B cell (primary cell): ENCODE results near the gene ARHGAP26. TPM values are rescaled to one million over a fixed set of nuclear protein-coding genes. Genes with fewer than 3 reads are reported as not detected.

Source experiments
- ATAC-seq: fragments of 200-7000 bp; cut with Tn5 transposase; one replicate; pipeline ENCODE4 v1.10.0; 2021; ENCODE audit warnings: low read depth, mild to moderate bottlenecking, moderate number of reproducible peaks, moderate library complexity
- CTCF ChIA-PET: fragments of 350-600 bp; sonication (Branson Sonifier 250); formaldehyde crosslinking; loops from one replicate; lab custom pipeline; 2021; ENCODE audit warnings: antibody characterized with exemption, inconsistent platforms; lab: Charles Lee
- POLR2A ChIA-PET: fragments of 350-600 bp; sonication (Branson Sonifier 250); formaldehyde crosslinking; loops from one replicate; lab custom pipeline; 2021; ENCODE audit warnings: antibody characterized with exemption; lab: Charles Lee
- DNase-seq: peaks from one replicate; pipeline ENCODE4 v3.0.0; 2013
- H2AFZ ChIP-seq: 2 replicates; pipeline ENCODE4 v1.6.1; 2012; ENCODE audit warnings: mild to moderate bottlenecking, low read depth, low read length; ENCODE audit not compliant: insufficient read depth, poor library complexity, severe bottlenecking
- H3K27ac ChIP-seq, 2 donors: 1 replicate in 1 of 2; 2 replicates in 1 of 2; pipeline ENCODE4 v1.5.1; 2012 to 2013; ENCODE audit warnings: low read length in 2 of 2, mild to moderate bottlenecking in 2 of 2, moderate library complexity in 1 of 2
- H3K27me3 ChIP-seq, 4 experiments: fragments of 200-600 bp in 1 of 4; sonication (generic) in 1 of 4; replicated peaks in 1 of 4; 1 replicate in 2 of 4; 2 replicates in 2 of 4; pipeline versions ENCODE4 v1.6.1 to v1.7.0; 2013 to 2016; ENCODE audit warnings: low read length in 3 of 4, mild to moderate bottlenecking in 2 of 4, mixed read lengths in 1 of 4, moderate library complexity in 1 of 4; ENCODE audit not compliant: insufficient read depth in 4 of 4, control insufficient read depth in 3 of 4; ENCODE audit errors: control extremely low read depth in 1 of 4
- H3K36me3 ChIP-seq, 2 experiments: replicated peaks in 1 of 2; 1 replicate in 1 of 2; 2 replicates in 1 of 2; pipeline versions ENCODE4 v1.6.1 to v1.7.1; 2013; ENCODE audit warnings: low read length in 1 of 2; ENCODE audit not compliant: insufficient read depth in 2 of 2, control insufficient read depth in 1 of 2; ENCODE audit errors: control extremely low read depth in 1 of 2, extremely low read depth in 1 of 2
- H3K4me1 ChIP-seq, 2 donors: fragments of 200-600 bp in 1 of 2; sonication (generic) in 1 of 2; 1 replicate in 1 of 2; 2 replicates in 1 of 2; pipeline versions ENCODE4 v1.5.1 to v1.6.1; 2013 to 2017; ENCODE audit warnings: low read length in 2 of 2; ENCODE audit not compliant: control insufficient read depth in 2 of 2, insufficient read depth in 2 of 2
- H3K4me2 ChIP-seq: replicated peaks from 2 replicates; pipeline ENCODE3; 2012; ENCODE audit warnings: mild to moderate bottlenecking, low read depth, low read length; ENCODE audit not compliant: poor library complexity, severe bottlenecking
- H3K4me3 ChIP-seq, 5 experiments: fragments of 200-600 bp in 1 of 5; sonication (generic) in 1 of 5; 1 replicate in 3 of 5; 2 replicates in 2 of 5; pipeline versions ENCODE4 v1.5.1 to v1.7.0; 2011 to 2016; ENCODE audit warnings: low read length in 4 of 5, mild to moderate bottlenecking in 4 of 5, low read depth in 2 of 5, control low read depth in 1 of 5, moderate library complexity in 1 of 5; ENCODE audit not compliant: insufficient read depth in 1 of 5; ENCODE audit errors: control extremely low read depth in 1 of 5, extremely low read depth in 1 of 5
- H3K79me2 ChIP-seq: fragments of 200-600 bp; sonication (generic); one replicate; pipeline ENCODE4 v1.6.0; 2016; ENCODE audit warnings: low read length; ENCODE audit not compliant: control insufficient read depth, insufficient read depth
- H3K9ac ChIP-seq: fragments of 200-600 bp; sonication (generic); 2 replicates; pipeline ENCODE4 v1.6.1; 2017; ENCODE audit warnings: mild to moderate bottlenecking, low read length, moderate library complexity
- H3K9me3 ChIP-seq, 3 donors: one replicate each; pipeline versions ENCODE4 v1.6.1 to v1.7.1; 2013; ENCODE audit warnings: low read length in 2 of 3; ENCODE audit not compliant: control insufficient read depth in 2 of 3, insufficient read depth in 1 of 3; ENCODE audit errors: control extremely low read depth in 1 of 3
- H4K20me1 ChIP-seq: 2 replicates; pipeline ENCODE4 v1.6.0; 2012; ENCODE audit warnings: mild to moderate bottlenecking, low read length; ENCODE audit not compliant: insufficient read depth, control insufficient read depth, poor library complexity, severe bottlenecking
- H3K27ac Mint-ChIP-seq: one replicate; pipeline ENCODE4 v1.8.0; 2021; ENCODE audit warnings: mixed read lengths
- H3K27me3 Mint-ChIP-seq: one replicate; pipeline ENCODE4 v1.8.0; 2021; ENCODE audit warnings: mixed read lengths
- H3K4me1 Mint-ChIP-seq: one replicate; pipeline ENCODE4 v1.8.0; 2021; ENCODE audit warnings: mixed read lengths
- H3K4me3 Mint-ChIP-seq: one replicate; pipeline ENCODE4 v1.8.0; 2021; ENCODE audit warnings: mixed read lengths
- H3K9me3 Mint-ChIP-seq: one replicate; pipeline ENCODE4 v1.8.0; 2022; ENCODE audit warnings: mixed read lengths; ENCODE audit not compliant: insufficient read depth
- EZH2 ChIP-seq: IDR thresholded peaks from 2 replicates; pipeline ENCODE4 v1.6.1; 2012; ENCODE audit warnings: borderline replicate concordance, low read depth, mild to moderate bottlenecking, moderate library complexity, low read length; ENCODE audit not compliant: insufficient read depth, poor library complexity, severe bottlenecking
- WGBS: methylation state at CpG from one replicate; pipeline ENCODE4 v1.1.5; 2013; ENCODE audit warnings: missing lambda C conversion rate; ENCODE audit not compliant: insufficient coverage; 5-methylcytosine and 5-hydroxymethylcytosine counted together
- intact Hi-C: fragments of 100-400 bp; cut with micrococcal nuclease; formaldehyde crosslinking; loops from one replicate; pipeline ENCODE4 v1.10.0; 2022
- polyA plus RNA-seq: library from polyadenylated mRNA; depleted of rRNA; stranded (reverse); fragments of >200 nt; gene quantifications from 2 replicates; pipeline ENCODE4 v1.2.3, GENCODE V29; 2012
- total RNA-seq, 2 donors: library from RNA; stranded (reverse); fragments of 120-200 nt in 1 of 2; gene quantifications; 1 replicate in 1 of 2; 2 replicates in 1 of 2; pipeline versions ENCODE4 v1.2.3 to v1.2.4, GENCODE V29; 2013 to 2022
- TF ChIP-seq, protein P1 (sequence below): fragments of 200-600 bp; IDR thresholded peaks from one replicate; pipeline ENCODE4 v1.8.0; 2022; ENCODE audit warnings: antibody characterized with exemption, mild to moderate bottlenecking

Gene ARHGAP26
- total and polyA plus RNA-seq, 2 donors (not counting 1 experiment from before 2014, with no cell fraction given) = 1.8 to 22.5 TPM

DNA sequence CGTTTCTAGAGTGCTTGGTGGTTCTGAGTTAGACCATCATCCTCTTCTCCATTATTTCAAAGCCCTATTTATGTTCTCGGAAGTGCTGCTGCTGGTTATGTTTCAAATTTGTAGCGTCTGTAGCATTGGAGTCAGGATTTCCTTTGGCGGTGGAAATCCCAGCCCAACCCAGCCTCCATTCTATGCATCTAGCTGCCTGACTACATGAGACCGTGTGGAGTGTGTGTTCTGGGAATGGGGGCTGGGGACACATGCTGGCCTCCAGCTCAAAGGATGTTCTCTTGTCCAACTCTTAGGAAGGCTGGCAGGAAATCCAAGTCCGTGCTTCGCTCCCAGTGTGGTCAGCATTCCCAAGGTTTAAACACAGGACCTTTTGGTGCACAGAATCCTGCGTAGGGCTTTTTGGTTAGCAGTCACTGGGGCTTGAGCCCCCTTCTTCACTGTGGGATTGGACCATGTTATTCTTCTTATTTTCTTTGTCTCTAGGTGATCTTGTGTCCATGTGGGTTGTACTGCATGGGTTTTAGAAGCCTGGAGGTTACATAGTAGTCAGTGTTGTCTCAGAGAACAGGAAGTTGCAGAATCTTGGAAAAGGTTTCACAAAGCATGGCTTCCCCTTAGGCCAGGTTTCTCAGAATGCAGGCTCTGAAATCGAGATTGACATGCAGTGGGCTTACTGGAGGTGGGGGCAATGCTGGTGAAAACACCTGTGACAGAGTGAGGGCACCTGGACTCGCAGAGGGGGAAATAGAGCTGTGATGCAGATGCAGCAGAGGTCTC is 132.2 kb downstream of the ARHGAP26 start:
- 93% methylated on average over 7 of the region's 10 CpGs for WGBS
- H3K27ac ChIP-seq = no peak overlapping the region
- DNase-seq = no peak
- no peak overlapping the region for H3K4me3 ChIP-seq
- H3K36me3 ChIP-seq = peaks cover 13 to 15% of the 10 kb centered on the region in 2 experiments
- H3K9me3 Mint-ChIP-seq = no peaks in the 10 kb centered on the region
- H3K4me2 ChIP-seq = no peak overlapping the region
- ChIA-PET CTCF (interaction anchor here (1.1 kb wide), 1 partner anchor 15 kb away, joined by 3 read pairs; no protein-coding TSS in a partner anchor), POLR2A (no interaction called here)
- H3K4me1 Mint-ChIP-seq = no peaks in the 10 kb centered on the region
- no peak for ATAC-seq
- no peak overlapping the region for H3K27ac Mint-ChIP-seq
- H2AFZ ChIP-seq = no peak overlapping the region
- H3K27me3 ChIP-seq = no peaks in the 10 kb centered on the region
- H4K20me1 ChIP-seq = no peaks in the 10 kb centered on the region
- H3K9me3 ChIP-seq = no peaks in the 10 kb centered on the region
- intact Hi-C loops = no loop called here
- no peaks in the 10 kb centered on the region for H3K79me2 ChIP-seq
- no peaks in the 10 kb centered on the region for H3K27me3 Mint-ChIP-seq
- TF ChIP-seq, protein P1, sequence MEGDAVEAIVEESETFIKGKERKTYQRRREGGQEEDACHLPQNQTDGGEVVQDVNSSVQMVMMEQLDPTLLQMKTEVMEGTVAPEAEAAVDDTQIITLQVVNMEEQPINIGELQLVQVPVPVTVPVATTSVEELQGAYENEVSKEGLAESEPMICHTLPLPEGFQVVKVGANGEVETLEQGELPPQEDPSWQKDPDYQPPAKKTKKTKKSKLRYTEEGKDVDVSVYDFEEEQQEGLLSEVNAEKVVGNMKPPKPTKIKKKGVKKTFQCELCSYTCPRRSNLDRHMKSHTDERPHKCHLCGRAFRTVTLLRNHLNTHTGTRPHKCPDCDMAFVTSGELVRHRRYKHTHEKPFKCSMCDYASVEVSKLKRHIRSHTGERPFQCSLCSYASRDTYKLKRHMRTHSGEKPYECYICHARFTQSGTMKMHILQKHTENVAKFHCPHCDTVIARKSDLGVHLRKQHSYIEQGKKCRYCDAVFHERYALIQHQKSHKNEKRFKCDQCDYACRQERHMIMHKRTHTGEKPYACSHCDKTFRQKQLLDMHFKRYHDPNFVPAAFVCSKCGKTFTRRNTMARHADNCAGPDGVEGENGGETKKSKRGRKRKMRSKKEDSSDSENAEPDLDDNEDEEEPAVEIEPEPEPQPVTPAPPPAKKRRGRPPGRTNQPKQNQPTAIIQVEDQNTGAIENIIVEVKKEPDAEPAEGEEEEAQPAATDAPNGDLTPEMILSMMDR = no peak
- no peak for TF ChIP-seq EZH2
- no peak overlapping the region for H3K9ac ChIP-seq
- no peaks in the 10 kb centered on the region for H3K4me1 ChIP-seq
- H3K4me3 Mint-ChIP-seq = no peak overlapping the region

DNA sequence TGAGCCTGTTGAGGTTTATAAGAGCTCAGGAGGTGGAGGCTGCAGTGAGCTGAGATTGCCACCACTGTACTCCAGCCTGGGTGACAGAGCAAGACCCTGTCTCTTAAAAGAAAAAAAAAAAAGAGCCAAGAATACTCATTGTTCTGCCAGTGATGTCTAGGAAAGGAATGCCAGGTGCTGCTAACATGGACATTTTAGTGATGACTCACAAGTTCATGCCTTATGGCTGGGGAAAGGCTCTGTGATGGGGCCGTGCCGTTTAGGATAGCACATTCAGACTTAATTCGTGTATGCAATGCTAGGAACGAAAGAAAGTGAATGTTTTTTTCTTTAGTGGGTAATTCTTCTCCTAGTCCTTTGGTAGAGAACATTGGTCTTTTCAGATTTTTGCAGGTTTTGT is 134.2 kb downstream of the ARHGAP26 start:
- no peak overlapping the region for H3K9ac ChIP-seq
- Mint-ChIP-seq H3K27me3 (no peaks in the 10 kb centered on the region), H3K4me1 (no peaks in the 10 kb centered on the region), H3K27ac (no peak overlapping the region), H3K9me3 (no peaks in the 10 kb centered on the region), H3K4me3 (no peak overlapping the region)
- peaks cover 13 to 17% of the 10 kb centered on the region in 2 experiments for H3K36me3 ChIP-seq
- TF ChIP-seq, protein P1 = no peak
- TF ChIP-seq EZH2 = no peak
- CTCF ChIA-PET = interaction anchor here (0.6 to 4.6 kb wide), 2 partner anchors 9 to 16 kb away, joined by 3 to 15 read pairs; no protein-coding TSS in a partner anchor
- no peak overlapping the region for H3K4me3 ChIP-seq
- WGBS = 94% methylated on average over 4 of the region's 4 CpGs
- H3K4me2 ChIP-seq = no peak overlapping the region
- no peaks in the 10 kb centered on the region for H3K27me3 ChIP-seq
- no peaks in the 10 kb centered on the region for H3K9me3 ChIP-seq
- no peaks in the 10 kb centered on the region for H3K79me2 ChIP-seq
- no peak overlapping the region for H3K27ac ChIP-seq
- H2AFZ ChIP-seq = no peak overlapping the region
- no peak for DNase-seq
- POLR2A ChIA-PET = no interaction called here
- no peaks in the 10 kb centered on the region for H3K4me1 ChIP-seq
- no peak for ATAC-seq
- H4K20me1 ChIP-seq = no peaks in the 10 kb centered on the region
- intact Hi-C loops = no loop called here
